Measurements from ENCODE around the gene ATF6B. TPM values are rescaled to one million over a fixed set of nuclear protein-coding genes. Genes with fewer than 3 reads are reported as not detected.

Gene ATF6B
- total RNA-seq, 4 donors from 2014 or later = 13.3 to 26.9 (median 25.2) TPM

DNA sequence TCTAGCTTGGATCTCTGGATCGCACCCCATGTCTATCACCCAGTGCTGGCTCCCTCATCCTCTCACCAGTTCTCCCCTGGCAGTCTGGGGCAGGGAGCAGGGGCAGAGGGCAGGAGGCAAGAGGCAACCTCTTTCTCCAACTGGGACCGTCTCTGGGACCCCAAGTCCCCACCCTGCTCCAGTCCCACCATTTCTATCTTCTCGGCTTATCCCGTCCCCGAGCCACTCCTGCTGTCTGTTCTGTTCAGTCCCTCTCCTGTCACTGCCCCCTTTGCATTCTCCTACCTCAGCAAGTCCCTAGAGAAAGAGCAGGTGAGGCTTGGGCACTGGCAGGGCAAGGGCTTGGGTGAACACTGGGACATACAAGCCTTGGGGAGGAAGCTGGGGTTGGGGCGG lies 18.3 kb downstream of the ATF6B start:
- TF ChIP-seq POLR2AphosphoS5 (IDR thresholded peaks at IDR 0.05) = no peak
- no peak for TF ChIP-seq POLR2A (IDR thresholded peaks at IDR 0.05)
- TF ChIP-seq EP300 (IDR thresholded peaks at IDR 0.05) = no peak
- TF ChIP-seq, protein P1, sequence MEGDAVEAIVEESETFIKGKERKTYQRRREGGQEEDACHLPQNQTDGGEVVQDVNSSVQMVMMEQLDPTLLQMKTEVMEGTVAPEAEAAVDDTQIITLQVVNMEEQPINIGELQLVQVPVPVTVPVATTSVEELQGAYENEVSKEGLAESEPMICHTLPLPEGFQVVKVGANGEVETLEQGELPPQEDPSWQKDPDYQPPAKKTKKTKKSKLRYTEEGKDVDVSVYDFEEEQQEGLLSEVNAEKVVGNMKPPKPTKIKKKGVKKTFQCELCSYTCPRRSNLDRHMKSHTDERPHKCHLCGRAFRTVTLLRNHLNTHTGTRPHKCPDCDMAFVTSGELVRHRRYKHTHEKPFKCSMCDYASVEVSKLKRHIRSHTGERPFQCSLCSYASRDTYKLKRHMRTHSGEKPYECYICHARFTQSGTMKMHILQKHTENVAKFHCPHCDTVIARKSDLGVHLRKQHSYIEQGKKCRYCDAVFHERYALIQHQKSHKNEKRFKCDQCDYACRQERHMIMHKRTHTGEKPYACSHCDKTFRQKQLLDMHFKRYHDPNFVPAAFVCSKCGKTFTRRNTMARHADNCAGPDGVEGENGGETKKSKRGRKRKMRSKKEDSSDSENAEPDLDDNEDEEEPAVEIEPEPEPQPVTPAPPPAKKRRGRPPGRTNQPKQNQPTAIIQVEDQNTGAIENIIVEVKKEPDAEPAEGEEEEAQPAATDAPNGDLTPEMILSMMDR (IDR thresholded peaks at IDR 0.05) = no peak
- Histone ChIP-seq H3K36me3 (peaks cover 0 to 2% of the 10 kb centered on the region in 2 donors), H3K4me3 (peak overlapping the region in 1 of 2 donors; percentile 54), H3K27me3 (no peaks in the 10 kb centered on the region), H3K4me1 (peaks cover 5 to 96% (median 72%) of the 10 kb centered on the region in 3 donors), H3K27ac (peak overlapping the region; percentile 26 to 86 (median 81)), H3K9me3 (no peaks in the 10 kb centered on the region)
- WGBS, 2 donors (ENCODE audit: low coverage in 1 of 2) = 34% methylated on average over 2 of the region's 6 CpGs; no CpG with 5 or more reads in 1 of the 2 donors
- ATAC-seq = no peak

DNA sequence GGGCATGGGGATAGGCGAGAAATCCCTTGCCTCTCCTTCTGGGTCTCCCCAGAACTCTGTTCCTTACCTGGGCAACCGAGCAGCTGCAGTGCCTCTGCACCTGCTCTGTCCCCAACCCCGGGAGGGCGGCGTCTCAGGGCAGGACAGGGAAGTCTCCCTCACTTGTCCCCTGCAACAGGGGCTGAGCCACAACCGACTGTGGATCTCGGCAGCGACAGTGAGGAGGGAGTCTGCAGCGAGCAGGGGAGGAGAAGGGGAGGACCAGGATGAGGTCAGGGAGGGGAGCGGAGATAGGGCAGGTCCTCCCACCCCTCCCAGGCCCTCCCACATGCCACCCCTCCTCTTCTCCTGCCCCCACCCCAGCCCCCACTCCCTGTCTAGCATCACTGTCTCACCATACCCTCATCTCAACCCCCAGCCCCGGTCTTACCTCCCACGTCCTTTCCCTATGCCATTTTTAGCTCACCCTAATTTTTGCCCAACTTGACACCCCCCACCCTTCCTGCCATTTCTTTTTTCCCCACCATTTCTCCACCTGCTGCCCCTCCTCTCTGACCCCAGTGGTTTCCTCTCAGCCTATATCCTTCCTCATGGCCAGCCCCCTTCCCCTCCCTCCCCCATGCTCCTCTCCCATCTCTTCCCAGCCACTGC lies 18.8 kb downstream of the ATF6B start, which contains the start of gene TNXB:
TNXB (minus strand) TSS at position 225 of the 651 bp plus-strand sequence. CDS start 11,140 bp downstream, outside the sequence.
- peaks cover 5 to 91% (median 71%) of the 10 kb centered on the region in 3 donors for H3K4me1 ChIP-seq
- H3K27ac ChIP-seq = peak within 1 kb of the TSS; percentile 26 to 86 (median 81)
- no peaks in the 10 kb centered on the region for H3K27me3 ChIP-seq
- H3K36me3 ChIP-seq = no peaks in the 10 kb centered on the region
- TF ChIP-seq EP300 (IDR thresholded peaks at IDR 0.05) = no peak
- TF ChIP-seq POLR2AphosphoS5 (IDR thresholded peaks at IDR 0.05) = peak; percentile 51
- TF ChIP-seq, protein P1 (IDR thresholded peaks at IDR 0.05) = no peak
- TF ChIP-seq POLR2A (IDR thresholded peaks at IDR 0.05) = peak; percentile 58 to 67
- WGBS, 2 donors (ENCODE audit: low coverage in 1 of 2) = 12 to 37% methylated on average over 4 to 7 of the region's 12 CpGs
- no peaks in the 10 kb centered on the region for H3K9me3 ChIP-seq
- H3K4me3 ChIP-seq = peak within 1 kb of the TSS; percentile 18 to 54
- ATAC-seq = peak; percentile 9

DNA sequence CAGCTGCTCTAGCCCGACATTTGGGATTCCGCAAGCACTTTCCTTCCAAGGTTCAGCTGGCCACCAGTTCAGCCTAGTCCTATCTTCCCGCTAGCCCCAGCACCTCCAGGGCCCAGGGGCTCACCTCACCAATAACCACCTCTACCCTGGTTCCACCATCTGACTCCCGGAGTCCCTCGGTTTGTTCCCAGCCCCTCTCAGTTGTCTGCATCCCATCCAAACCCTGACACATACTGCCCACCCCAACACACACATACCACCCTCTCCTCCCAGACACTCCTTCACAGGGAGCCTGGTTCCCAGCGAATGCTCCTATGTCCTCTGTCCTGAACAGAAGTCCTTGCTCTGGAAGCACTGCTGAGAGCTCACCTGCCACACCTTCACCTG lies 19.3 kb downstream of the ATF6B start:
- Histone ChIP-seq H3K9me3 (no peaks in the 10 kb centered on the region), H3K27me3 (no peaks in the 10 kb centered on the region), H3K4me3 (peak overlapping the region; percentile 18 to 54), H3K4me1 (peaks cover 5 to 85% (median 66%) of the 10 kb centered on the region in 3 donors), H3K27ac (peak overlapping the region; percentile 23 to 86 (median 81)), H3K36me3 (no peaks in the 10 kb centered on the region)
- ATAC-seq = peak; percentile 1
- 15 to 54% methylated on average over 5 to 6 of the region's 6 CpGs for WGBS, 2 donors (ENCODE audit: low coverage in 1 of 2)
- TF ChIP-seq, protein P1 (IDR thresholded peaks at IDR 0.05) = no peak
- TF ChIP-seq EP300 (IDR thresholded peaks at IDR 0.05) (no peak), POLR2A (IDR thresholded peaks at IDR 0.05) (no peak), POLR2AphosphoS5 (IDR thresholded peaks at IDR 0.05) (no peak)

DNA sequence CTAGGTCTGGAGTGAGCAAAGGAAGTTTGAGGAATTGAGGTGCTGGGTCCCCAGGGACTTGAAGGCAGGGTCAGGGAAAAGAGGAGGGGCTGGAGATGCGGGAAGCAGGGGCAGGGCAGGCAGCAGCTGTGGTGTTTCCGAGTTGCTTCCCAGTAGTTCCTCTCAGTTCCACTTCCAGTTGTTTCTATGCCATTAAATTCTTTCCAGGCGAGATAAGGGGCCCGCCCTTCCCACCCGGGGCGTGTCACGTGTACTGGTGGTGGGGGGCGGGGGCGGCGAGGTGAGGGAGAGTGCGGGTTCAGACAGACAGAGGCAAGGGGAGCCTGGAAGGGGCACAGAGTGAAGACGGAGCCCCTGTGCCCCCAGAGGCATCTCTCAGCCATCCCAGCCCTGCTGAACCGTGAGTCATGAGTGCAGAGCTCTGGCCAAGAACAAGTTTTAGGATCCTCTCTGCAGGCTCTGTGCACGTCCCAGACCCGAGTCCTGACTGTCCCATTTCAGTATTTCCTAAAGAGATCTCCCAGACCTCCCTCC lies 19.9 kb downstream of the ATF6B start:
- no peaks in the 10 kb centered on the region for H3K9me3 ChIP-seq
- no peaks in the 10 kb centered on the region for H3K27me3 ChIP-seq
- peak overlapping the region; percentile 18 to 54 for H3K4me3 ChIP-seq
- TF ChIP-seq EP300 (IDR thresholded peaks at IDR 0.05) (no peak), POLR2AphosphoS5 (IDR thresholded peaks at IDR 0.05) (peak; percentile 71), POLR2A (IDR thresholded peaks at IDR 0.05) (peak; percentile 35 to 41)
- TF ChIP-seq, protein P1 (IDR thresholded peaks at IDR 0.05) = peak in 1 of 4 experiments; percentile 14
- peak overlapping the region; percentile 23 to 86 (median 81) for H3K27ac ChIP-seq
- 0 to 12% methylated on average over 2 to 3 of the region's 15 CpGs for WGBS, 2 donors (ENCODE audit: low coverage in 1 of 2)
- peak; percentile 74 for ATAC-seq
- H3K36me3 ChIP-seq = no peaks in the 10 kb centered on the region
- peaks cover 0 to 80% (median 60%) of the 10 kb centered on the region in 3 donors for H3K4me1 ChIP-seq

Measured in gastroesophageal sphincter (tissue), 4 donors.